ENCODE results near the gene TARS3.

Gene TARS3

DNA sequence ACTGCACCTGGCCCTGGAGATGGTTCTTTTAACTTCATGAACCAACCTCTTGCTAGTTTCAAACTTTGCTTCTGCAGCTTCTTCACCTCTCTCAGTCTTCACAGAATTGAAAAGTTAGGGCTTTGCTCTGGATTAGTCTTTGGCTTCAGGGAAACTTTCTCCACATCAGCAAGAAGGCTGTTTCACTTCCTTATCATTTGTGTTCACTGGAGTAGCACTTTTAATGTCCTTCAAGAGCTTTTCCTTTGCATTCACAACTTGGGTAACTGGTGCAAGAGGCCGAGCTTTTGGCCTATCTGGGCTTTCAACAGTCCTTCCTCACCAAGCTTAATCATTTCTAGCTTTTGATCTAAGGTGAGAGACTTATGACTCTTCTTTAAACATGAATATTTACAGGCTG lies 56.4 kb downstream of the TARS3 start:
- TF ChIP-seq CTCF (IDR thresholded peaks at IDR 0.05; ENCODE audit: borderline replicate concordance, insufficient read depth, low read depth, low read length) = no peak
- H3K4me3 ChIP-seq (ENCODE audit: low read depth, low read length) = no peak overlapping the region

DNA sequence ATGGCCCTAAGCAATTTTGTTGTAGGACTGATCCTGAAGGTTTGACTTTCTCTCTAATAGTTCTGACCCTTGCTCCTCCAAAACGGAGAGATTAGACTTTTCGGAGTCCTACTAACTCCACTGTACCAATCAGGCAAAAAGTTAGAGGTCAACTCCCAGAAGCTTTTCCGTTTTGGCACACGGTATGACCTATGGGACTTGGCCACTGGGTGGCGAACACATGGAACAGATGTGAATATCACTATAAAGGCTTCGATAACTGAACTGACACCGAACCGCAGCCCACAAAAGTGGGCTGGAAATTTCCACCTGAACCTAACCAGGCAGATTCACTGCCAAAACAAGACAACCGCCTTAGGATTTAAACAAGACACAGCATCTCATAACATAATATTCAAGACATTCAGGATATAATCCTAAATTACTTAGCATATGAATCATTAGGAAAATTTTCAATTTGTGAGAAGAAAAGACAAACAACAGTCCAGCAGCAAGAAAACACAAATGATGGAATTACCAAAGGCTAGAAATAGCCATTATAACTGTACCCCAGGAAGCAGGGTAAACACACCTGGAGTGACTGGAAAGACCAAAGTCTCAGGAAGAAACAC lies 59.9 kb downstream of the TARS3 start:
- no peak for TF ChIP-seq CTCF (IDR thresholded peaks at IDR 0.05; ENCODE audit: borderline replicate concordance, insufficient read depth, low read depth, low read length)

DNA sequence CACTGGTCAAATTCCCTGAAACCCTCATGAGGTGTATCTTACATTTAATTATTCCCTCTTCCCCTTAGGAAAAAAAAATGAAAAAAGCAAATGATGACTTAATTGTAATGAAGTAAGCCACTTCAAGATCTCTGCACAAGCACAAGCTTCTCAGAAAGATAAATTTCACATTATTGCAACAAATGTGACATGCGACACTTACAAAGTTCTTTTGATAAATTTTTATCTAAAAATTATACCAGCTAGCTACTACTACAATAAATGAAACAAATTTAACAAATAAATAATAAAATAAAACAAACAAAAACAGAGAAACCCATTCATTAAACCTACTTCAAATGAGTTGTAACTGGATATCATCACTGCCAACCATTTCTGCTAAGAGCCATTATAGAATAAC lies 62.1 kb downstream of the TARS3 start:
- TF ChIP-seq CTCF (IDR thresholded peaks at IDR 0.05; ENCODE audit: borderline replicate concordance, insufficient read depth, low read depth, low read length) = no peak
- no peak overlapping the region for H3K4me3 ChIP-seq (ENCODE audit: low read depth, low read length)

More for the DNA sequence above, 59.9 kb downstream of the TARS3 start:
- no peak overlapping the region for H3K4me3 ChIP-seq (ENCODE audit: low read depth, low read length)

DNA sequence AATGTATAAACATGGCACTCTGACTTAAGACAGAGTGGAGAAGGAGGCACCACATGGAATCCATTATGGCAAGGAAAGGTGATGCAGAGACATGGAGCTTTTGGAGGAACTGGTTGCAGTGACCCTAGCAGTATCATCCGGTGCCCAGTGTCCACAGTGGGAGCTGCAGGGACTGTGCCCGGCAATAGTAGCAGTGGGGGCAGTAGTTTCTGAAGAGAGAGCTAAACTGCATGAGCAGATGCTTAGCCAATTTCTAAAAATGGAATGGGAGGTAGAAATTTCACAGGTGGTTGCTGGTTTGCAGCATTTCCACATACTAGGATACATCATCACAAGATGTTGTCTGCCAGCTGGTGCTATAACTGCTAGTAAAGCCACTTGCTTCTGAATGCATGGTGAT lies 64.3 kb downstream of the TARS3 start:
- TF ChIP-seq CTCF (IDR thresholded peaks at IDR 0.05; ENCODE audit: borderline replicate concordance, insufficient read depth, low read depth, low read length) = no peak
- H3K4me3 ChIP-seq (ENCODE audit: low read depth, low read length) = no peak overlapping the region

DNA sequence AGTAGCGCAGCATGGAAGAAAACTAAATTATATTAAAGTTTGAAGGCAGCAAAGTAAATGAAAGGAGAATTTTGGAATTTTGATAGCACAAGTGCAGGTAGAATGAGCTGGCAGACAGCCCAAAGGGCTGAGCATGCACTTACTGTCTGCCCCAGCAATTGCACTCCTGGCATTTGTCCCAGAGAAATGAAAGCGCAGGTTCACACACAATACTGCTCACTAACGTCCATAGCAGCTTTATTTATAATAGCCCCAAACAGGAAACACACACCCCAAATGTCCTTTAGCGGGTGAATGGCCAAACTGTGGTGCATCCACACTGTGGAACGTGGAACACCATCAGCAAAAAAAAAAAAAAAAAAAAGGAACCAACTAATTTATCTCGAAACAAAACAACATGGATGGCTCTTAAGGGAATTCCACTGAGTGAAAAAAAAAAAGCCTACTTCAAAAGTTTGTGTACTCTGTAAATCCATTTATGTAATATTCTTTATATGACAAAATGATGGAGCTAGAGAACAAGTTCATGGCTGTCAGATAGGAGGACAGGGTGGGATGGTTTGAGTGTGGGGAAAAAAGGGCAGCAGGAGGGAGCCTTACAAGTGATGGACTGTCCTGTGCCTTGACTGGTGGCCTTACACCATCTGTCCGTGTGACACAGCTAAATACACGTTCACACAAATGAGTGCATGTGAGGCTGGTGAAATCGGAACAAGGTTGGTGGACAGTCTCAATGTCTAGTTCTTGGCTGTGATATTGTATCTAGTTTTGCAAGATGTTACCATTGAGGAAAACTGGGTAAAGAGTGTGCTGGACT lies 66.1 kb downstream of the TARS3 start:
- no peak for TF ChIP-seq CTCF (IDR thresholded peaks at IDR 0.05; ENCODE audit: borderline replicate concordance, insufficient read depth, low read depth, low read length)
- no peak overlapping the region for H3K4me3 ChIP-seq (ENCODE audit: low read depth, low read length)

GRCh38 chr15:101657171-101657570 lies 67.1 kb downstream of the TARS3 start:
- no peak overlapping the region for H3K4me3 ChIP-seq (ENCODE audit: low read depth, low read length)
- no peak for TF ChIP-seq CTCF (IDR thresholded peaks at IDR 0.05; ENCODE audit: borderline replicate concordance, insufficient read depth, low read depth, low read length)
